Astrocyte of the cerebellum (primary cell): Measurements from ENCODE around the gene KRTAP5-4.
A peak's percentile ranks its signal among the peaks of the same experiment; 100 is the strongest.

Source experiments
- DNase-seq: peaks from one replicate; pipeline ENCODE4 v3.0.0-alpha.2; 2011; ENCODE audit warnings: low read depth
- H3K4me3 ChIP-seq: 2 replicates; pipeline ENCODE4 v1.5.1; 2011; ENCODE audit warnings: mild to moderate bottlenecking, low read depth, low read length, moderate library complexity
- CTCF ChIP-seq: IDR thresholded peaks from 2 replicates; pipeline ENCODE4 v1.5.1; 2012; ENCODE audit warnings: low read length, low read depth, moderate library complexity, mild to moderate bottlenecking; ENCODE audit errors: missing control alignments
- in situ Hi-C: cut with HindIII; loops from 2 replicates; pipeline ENCODE4 v1.10.0; 2017; ENCODE audit warnings: low sequenced_read_pairs

The KRTAP5-4 gene

DNA sequence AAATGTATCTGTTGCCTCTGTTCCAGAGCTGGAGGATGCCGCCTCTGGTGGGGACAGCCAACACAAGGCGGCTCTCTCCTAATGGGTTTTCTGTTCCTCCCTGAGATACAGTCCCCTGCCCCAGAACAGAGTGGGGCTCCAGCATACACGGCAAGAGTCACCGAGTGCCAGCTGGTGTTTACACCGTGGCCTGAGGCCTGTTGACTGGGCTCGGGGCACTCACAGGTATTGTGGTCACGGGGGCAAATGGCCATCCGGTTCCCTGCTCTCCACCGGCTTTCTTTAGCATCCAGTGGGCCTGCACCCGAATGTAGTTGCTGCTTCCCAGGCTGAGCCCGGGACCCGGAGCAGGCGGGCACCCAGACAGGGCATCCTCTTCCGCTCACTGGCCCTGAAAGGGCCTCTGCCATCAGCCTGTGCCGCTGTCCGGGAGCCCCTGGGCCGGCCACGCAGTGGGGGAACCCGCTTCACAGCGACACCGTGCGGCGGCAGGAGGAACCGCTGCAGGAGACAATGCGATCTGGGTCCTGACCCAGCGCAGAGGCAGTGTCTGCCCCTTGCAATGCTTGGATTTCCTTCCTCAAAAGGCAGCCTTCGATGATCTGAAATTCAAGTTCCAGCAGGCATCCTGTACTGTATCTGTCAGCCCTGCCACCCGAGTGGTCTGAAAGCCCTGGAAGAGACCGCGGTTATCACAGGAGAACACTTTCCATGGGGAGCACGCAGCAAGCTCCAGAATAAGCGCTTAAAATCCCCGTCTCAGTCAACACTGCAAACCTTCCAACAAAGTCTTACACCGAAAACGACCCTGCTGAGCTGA lies 6.8 kb upstream of the KRTAP5-4 start:
- H3K4me3 ChIP-seq, result no peak overlapping the region
- in situ Hi-C loops, result no loop called here
- DNase-seq, result no peak
- peak; percentile 92 for TF ChIP-seq CTCF

DNA sequence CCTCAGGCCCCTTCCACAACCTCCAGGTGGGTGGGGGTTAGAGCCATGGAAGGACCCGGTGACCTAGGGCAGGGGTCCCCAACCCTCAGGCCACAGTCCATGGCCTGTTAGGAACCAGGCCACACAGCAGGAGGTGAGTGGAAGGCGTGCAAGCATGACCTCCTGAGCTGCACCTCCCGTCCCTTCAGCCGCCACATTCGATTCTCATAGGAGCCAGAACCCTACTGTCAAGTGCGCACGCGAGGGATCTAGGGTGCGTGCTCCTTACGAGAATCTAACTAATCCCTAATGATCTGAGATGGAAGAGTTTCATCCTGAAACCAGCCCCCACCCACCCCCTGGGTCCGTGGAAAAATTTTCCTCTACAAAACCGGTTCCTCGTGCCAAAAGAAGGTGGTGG lies 3.6 kb upstream of the KRTAP5-4 start:
- DNase-seq, result no peak
- in situ Hi-C loops, result no loop called here
- TF ChIP-seq CTCF, result no peak
- H3K4me3 ChIP-seq, result no peak overlapping the region

DNA sequence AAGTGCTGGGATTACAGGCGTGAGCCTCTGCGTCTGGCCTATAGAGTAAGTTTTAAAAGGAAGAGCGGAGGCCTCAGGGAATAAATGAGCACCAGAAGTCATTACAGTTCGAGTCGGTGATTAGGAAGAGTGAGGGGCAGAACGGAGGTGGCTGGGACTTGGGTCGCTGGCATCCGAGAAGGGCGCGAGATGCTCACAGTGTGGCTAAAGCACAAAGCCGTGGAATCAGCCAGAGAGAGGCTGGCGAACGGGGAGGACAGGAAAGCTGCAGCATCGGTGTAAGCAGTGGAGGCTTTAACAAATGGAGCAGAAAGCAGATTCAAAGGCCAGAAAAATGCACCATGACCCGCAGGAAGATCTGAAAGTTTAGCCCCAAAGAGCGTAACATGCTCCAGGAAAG lies 2.7 kb upstream of the KRTAP5-4 start:
- in situ Hi-C loops, result no loop called here
- H3K4me3 ChIP-seq, result no peak overlapping the region
- no peak for DNase-seq
- no peak for TF ChIP-seq CTCF

DNA sequence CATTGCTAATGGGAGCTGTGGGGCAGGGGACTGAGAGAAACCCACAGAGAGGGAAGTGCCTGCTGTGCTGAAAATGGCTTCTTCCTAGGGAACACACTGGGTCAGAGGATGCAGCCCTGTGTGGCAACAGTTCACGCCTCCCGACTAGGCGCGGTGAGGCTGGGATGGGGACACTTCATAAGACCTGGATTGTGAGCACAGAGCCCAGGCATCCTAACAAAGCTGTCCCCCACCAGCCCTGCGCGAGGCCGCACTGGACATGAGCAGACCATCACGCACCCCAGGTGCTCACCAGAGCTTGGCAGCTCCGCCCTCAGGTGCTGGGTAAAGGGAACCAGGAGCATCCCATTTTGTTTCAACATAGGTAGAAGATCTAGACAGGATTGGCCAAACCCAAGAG lies 1.8 kb upstream of the KRTAP5-4 start:
- DNase-seq, result no peak
- no peak for TF ChIP-seq CTCF
- in situ Hi-C loops, result no loop called here
- no peak overlapping the region for H3K4me3 ChIP-seq

GRCh38 chr11:1619449-1619848 lies 2.5 kb downstream of the KRTAP5-4 start:
- in situ Hi-C loops, result no loop called here
- DNase-seq, result no peak
- no peak for TF ChIP-seq CTCF
- no peak overlapping the region for H3K4me3 ChIP-seq

GRCh38 chr11:1618231-1618630 lies 3.7 kb downstream of the KRTAP5-4 start:
- no peak overlapping the region for H3K4me3 ChIP-seq
- no peak for DNase-seq
- in situ Hi-C loops, result no loop called here
- TF ChIP-seq CTCF, result no peak
